SK-N-MC (cell line): ENCODE data around the gene APMAP.

ENCODE experiments used
- EZH2 ChIP-seq: fragments of 200-600 bp; sonication (generic); IDR thresholded peaks from one replicate; pipeline ENCODE4 v1.6.1; 2017; ENCODE audit warnings: antibody characterized with exemption
- FOXP2 ChIP-seq: optimal IDR thresholded peaks from 2 replicates; pipeline ENCODE3; 2011; ENCODE audit warnings: mild to moderate bottlenecking, moderate library complexity; ENCODE audit not compliant: insufficient read depth; ENCODE audit errors: extremely low read length, control extremely low read depth
- POLR2AphosphoS5 ChIP-seq: IDR thresholded peaks from 2 replicates; pipeline ENCODE4 v1.6.1; 2012; ENCODE audit warnings: mild to moderate bottlenecking, low read depth, low read length, borderline replicate concordance

DNA sequence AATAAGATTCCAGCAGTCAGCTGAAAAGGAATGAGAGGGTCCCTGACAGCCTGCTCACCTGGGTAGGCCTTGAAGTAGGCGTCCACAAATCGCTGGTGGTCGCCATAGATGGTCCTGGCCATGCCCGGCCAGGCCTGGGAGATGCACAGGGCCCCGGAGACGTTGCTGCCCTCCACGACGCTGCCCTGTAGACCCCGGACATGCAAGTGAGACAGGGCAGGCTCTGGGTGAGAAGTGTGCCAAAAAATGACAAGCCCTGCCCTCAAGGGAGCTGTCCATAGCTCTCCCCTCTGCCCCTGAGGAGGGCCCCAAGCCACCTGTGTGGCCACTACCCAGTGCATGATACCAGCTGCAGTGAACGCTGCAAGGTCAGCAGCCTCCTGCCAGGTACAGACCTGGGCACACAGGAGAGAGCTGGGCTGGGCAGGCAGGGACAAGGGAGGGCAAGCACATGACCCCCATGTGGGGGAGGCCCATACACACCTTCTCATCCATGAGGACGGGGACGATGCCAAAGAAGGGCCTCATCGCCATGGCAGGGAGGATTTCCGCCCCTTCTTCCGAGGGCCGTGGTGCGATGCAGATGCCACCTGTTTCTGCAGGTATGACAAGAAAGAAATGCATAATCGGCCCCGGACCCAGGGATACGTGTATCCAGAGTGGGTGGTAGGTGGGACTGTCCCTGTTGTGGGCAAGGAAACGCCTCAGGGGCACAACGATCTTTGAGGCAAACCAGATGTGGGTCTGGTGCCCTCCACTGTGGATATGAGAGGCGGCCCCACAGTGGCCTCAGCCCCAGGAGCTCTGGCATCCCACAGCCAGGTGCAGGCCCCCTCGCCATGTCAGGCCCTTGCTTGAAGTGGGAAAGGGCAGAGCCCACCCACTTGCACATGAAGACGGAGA, 21.2 kb upstream of the APMAP start:
- TF ChIP-seq EZH2 (no peak), POLR2AphosphoS5 (no peak), FOXP2 (no peak)
